BLaER1 treated with 17β-estradiol and CSF1 and Interleukin-3, amounts not matched to agents 10 nM and 100 nM (cell line): ENCODE data around the gene LY6G5B.
A peak's percentile ranks its signal among the peaks of the same experiment; 100 is the strongest.

ENCODE experiments used
- H3K27ac ChIP-seq, 11 experiments: shearing (Covaris generic); formaldehyde crosslinking; 2 replicates each; pipeline ENCODE4 v1.8.1; 2022
- H3K27me3 ChIP-seq, 11 experiments: shearing (Covaris generic); formaldehyde crosslinking; 2 replicates each; pipeline ENCODE4 v1.8.1; 2022
- H3K36me3 ChIP-seq, 11 experiments: shearing (Covaris generic); formaldehyde crosslinking; 2 replicates each; pipeline ENCODE4 v1.8.1; 2022
- H3K4me1 ChIP-seq, 10 experiments: shearing (Covaris generic); formaldehyde crosslinking; 2 replicates each; pipeline ENCODE4 v1.8.1; 2022
- H3K4me2 ChIP-seq, 11 experiments: shearing (Covaris generic); formaldehyde crosslinking; 2 replicates each; pipeline ENCODE4 v1.8.1; 2022
- H3K4me3 ChIP-seq, 10 experiments: shearing (Covaris generic); formaldehyde crosslinking; 2 replicates each; pipeline ENCODE4 v1.8.1; 2022
- H3K9ac ChIP-seq, 11 experiments: shearing (Covaris generic); formaldehyde crosslinking; 2 replicates each; pipeline ENCODE4 v1.8.1; 2022
- H3K9me3 ChIP-seq, 11 experiments: shearing (Covaris generic); formaldehyde crosslinking; replicated peaks in 1 of 11; 2 replicates each; pipeline ENCODE4 v1.8.1; 2022
- H4K20me1 ChIP-seq, 11 experiments: shearing (Covaris generic); formaldehyde crosslinking; 2 replicates each; pipeline ENCODE4 v1.8.1; 2022
- Cebpa-rat ChIP-seq, 11 experiments: shearing (Covaris generic); IDR thresholded peaks; 2 replicates each; pipeline ENCODE4 v1.8.1; 2022

LY6G5B gene

DNA sequence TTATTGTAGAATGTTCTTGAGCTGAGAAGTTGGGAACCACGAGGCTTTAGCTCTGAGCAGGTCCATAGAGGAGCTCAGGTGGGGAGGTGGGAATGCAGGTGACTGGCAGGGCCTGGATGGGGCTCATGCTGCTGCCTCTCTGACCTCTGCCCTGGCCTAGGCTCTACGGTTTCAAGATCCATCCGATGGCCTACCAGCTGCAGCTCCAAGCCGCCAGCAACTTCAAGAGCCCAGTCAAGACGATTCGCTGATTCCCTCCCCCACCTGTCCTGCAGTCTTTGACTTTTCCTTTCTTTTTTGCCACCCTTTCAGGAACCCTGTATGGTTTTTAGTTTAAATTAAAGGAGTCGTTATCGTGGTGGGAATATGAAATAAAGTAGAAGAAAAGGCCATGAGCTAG, at the start of gene LY6G5B:
Gene LY6G5B (plus strand): TSS at position 301 of the 400 bp plus-strand sequence. CDS start 975 bp downstream, outside the sequence.
- TF ChIP-seq Cebpa-rat (IDR thresholded peaks at IDR 0.05) = no peak
- peak within 1 kb of the TSS in 8 of 11 experiments; percentile 3 to 94 (median 26); a peak in 6 of 22 replicates for H3K9ac ChIP-seq

DNA sequence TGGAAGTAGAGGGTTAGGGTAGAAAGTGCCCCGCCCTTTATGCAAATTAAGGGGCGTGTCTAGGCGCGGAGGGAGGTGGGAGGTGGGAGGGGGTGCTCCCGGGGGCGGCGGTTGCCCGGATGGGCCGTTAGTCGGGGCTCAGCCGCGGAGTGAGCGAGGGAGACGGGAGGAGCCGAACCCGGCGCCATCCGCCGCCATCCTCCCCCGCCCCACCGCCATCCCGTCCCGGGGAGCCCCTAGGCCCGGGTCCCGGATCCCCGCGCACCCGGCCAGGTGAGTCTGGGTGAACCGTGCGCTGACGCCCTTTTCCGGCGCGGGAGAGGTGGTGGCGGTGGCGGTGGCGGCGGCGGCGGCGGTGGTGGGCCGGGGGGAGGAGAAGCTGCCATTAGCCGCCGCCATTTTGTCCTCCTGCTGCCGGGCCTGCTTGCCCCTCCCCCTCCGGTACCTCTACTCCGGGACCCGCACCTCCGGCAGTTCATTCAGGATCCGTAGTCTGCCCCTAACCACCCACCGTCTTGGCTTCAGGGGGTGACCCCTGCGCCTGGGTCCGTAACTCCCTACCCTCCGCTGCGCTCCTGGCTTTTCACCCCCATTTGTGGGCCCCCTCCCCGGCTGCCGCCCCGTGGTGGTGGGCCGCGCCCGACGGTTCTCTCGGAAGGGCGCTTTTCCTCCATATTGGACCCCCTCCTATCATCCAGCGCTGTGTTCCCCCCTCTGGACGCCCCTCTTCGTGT, 49.0 kb upstream of the LY6G5B start, which contains the start of gene PRRC2A:
Gene PRRC2A (plus strand): TSS at position 130 of the 734 bp plus-strand sequence. CDS start 2,075 bp downstream, outside the sequence.
- Histone ChIP-seq H3K4me1 (peaks cover 27 to 64% (median 35%) of the 10 kb centered on the region in 10 experiments), H3K36me3 (peaks cover 28 to 44% (median 42%) of the 10 kb centered on the region in 11 experiments), H3K9ac (peak within 1 kb of the TSS; percentile 94 to 99 (median 99)), H4K20me1 (peaks cover 26 to 50% (median 43%) of the 10 kb centered on the region in 11 experiments; a peak in 20 of 22 replicates), H3K9me3 (no peaks in the 10 kb centered on the region), H3K27ac (peak within 1 kb of the TSS; percentile 92 to 99 (median 98)), H3K4me2 (peak within 1 kb of the TSS; percentile 93 to 100 (median 96)), H3K4me3 (peak within 1 kb of the TSS; percentile 89 to 99 (median 96)), H3K27me3 (no peaks in the 10 kb centered on the region)
- no peak for TF ChIP-seq Cebpa-rat (IDR thresholded peaks at IDR 0.05)

More for the DNA sequence above, at the start of gene LY6G5B:
- Histone ChIP-seq H4K20me1 (peaks cover 2 to 70% (median 36%) of the 10 kb centered on the region in 11 experiments; a peak in 17 of 22 replicates), H3K36me3 (peaks cover 73 to 82% (median 76%) of the 10 kb centered on the region in 11 experiments), H3K27ac (no peak within 1 kb of the TSS), H3K9me3 (no peaks in the 10 kb centered on the region), H3K4me1 (peaks cover 11 to 32% (median 20%) of the 10 kb centered on the region in 10 experiments), H3K4me3 (no peak within 1 kb of the TSS), H3K27me3 (no peaks in the 10 kb centered on the region), H3K4me2 (0 out of 22 replicates have a peak within 1 kb of the TSS, but pooled peaks of 1 of the 11 experiments have one; percentile 84)

GRCh38 chr6:31621320-31621939, 48.3 kb upstream of the LY6G5B start:
- peak overlapping the region; percentile 94 to 99 (median 99) for H3K9ac ChIP-seq
- H3K27me3 ChIP-seq = no peaks in the 10 kb centered on the region
- no peaks in the 10 kb centered on the region for H3K9me3 ChIP-seq
- H3K4me1 ChIP-seq = peaks cover 20 to 57% (median 28%) of the 10 kb centered on the region in 10 experiments
- TF ChIP-seq Cebpa-rat (IDR thresholded peaks at IDR 0.05) = no peak
- H4K20me1 ChIP-seq = peaks cover 32 to 57% (median 50%) of the 10 kb centered on the region in 11 experiments; a peak in 20 of 22 replicates
- H3K36me3 ChIP-seq = peaks cover 35 to 50% (median 49%) of the 10 kb centered on the region in 11 experiments
- peak overlapping the region; percentile 89 to 99 (median 96) for H3K4me3 ChIP-seq
- H3K27ac ChIP-seq = peak overlapping the region; percentile 88 to 99 (median 98)
- peak overlapping the region; percentile 93 to 100 (median 96) for H3K4me2 ChIP-seq

GRCh38 chr6:31621991-31622390, 47.8 kb upstream of the LY6G5B start:
- Histone ChIP-seq H3K9me3 (no peaks in the 10 kb centered on the region), H3K9ac (peak overlapping the region; percentile 94 to 99 (median 99)), H3K4me3 (peak overlapping the region; percentile 89 to 99 (median 96)), H3K27me3 (no peaks in the 10 kb centered on the region), H3K36me3 (peaks cover 40 to 56% (median 55%) of the 10 kb centered on the region in 11 experiments), H3K4me2 (peak overlapping the region; percentile 93 to 100 (median 96)), H3K27ac (peak overlapping the region in 10 of 11 experiments; percentile 96 to 99 (median 98); a peak in 20 of 22 replicates), H4K20me1 (peaks cover 35 to 62% (median 55%) of the 10 kb centered on the region in 11 experiments; a peak in 20 of 22 replicates), H3K4me1 (peaks cover 17 to 52% (median 23%) of the 10 kb centered on the region in 10 experiments)
- no peak for TF ChIP-seq Cebpa-rat (IDR thresholded peaks at IDR 0.05)

DNA sequence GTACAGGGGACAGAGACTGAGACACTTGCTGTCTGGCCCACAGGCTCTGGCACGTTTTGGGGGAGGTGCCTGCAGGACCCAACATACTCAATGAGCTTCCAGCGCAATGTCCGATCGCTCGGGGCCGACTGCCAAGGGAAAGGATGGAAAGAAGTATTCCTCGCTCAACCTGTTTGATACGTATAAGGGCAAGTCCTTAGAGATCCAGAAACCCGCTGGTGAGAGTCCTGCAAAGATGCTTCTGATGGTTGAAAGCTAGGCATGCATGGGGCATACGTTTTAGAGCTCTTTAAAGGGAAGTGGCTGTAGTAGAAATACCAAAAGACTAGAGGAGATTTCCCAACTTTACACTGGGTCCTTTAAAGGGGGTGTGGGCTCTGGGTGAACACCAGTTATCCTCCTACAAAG, 47.1 kb upstream of the LY6G5B start:
- H3K9me3 ChIP-seq = no peaks in the 10 kb centered on the region
- peaks cover 47 to 63% (median 62%) of the 10 kb centered on the region in 11 experiments for H3K36me3 ChIP-seq
- H3K4me1 ChIP-seq = peaks cover 17 to 45% (median 23%) of the 10 kb centered on the region in 10 experiments
- H4K20me1 ChIP-seq = peaks cover 38 to 69% (median 62%) of the 10 kb centered on the region in 11 experiments; a peak in 20 of 22 replicates
- H3K4me2 ChIP-seq = peak overlapping the region; percentile 93 to 100 (median 96)
- H3K9ac ChIP-seq = peak overlapping the region; percentile 94 to 99 (median 99); a peak in 21 of 22 replicates
- TF ChIP-seq Cebpa-rat (IDR thresholded peaks at IDR 0.05) = no peak
- peak overlapping the region; percentile 89 to 99 (median 96); a peak in 17 of 20 replicates for H3K4me3 ChIP-seq
- peak overlapping the region in 6 of 11 experiments; percentile 96 to 99 (median 98); a peak in 5 of 22 replicates for H3K27ac ChIP-seq
- no peaks in the 10 kb centered on the region for H3K27me3 ChIP-seq

GRCh38 chr6:31624070-31624469, 45.7 kb upstream of the LY6G5B start:
- no peak overlapping the region for H3K27ac ChIP-seq
- no peak overlapping the region for H3K4me3 ChIP-seq
- peaks cover 17 to 34% (median 23%) of the 10 kb centered on the region in 10 experiments for H3K4me1 ChIP-seq
- peaks cover 52 to 83% (median 76%) of the 10 kb centered on the region in 11 experiments; a peak in 21 of 22 replicates for H4K20me1 ChIP-seq
- H3K27me3 ChIP-seq = no peaks in the 10 kb centered on the region
- no peaks in the 10 kb centered on the region for H3K9me3 ChIP-seq
- no peak for TF ChIP-seq Cebpa-rat (IDR thresholded peaks at IDR 0.05)
- H3K9ac ChIP-seq = peak overlapping the region in 2 of 11 experiments; percentile 15 to 18; a peak in 2 of 22 replicates
- no peak overlapping the region for H3K4me2 ChIP-seq
- peaks cover 61 to 77% (median 76%) of the 10 kb centered on the region in 11 experiments for H3K36me3 ChIP-seq

- Histone ChIP-seq H3K27ac (no peak overlapping the region), H3K27me3 (no peaks in the 10 kb centered on the region), H3K4me3 (no peak overlapping the region), H3K9ac (peak overlapping the region in 6 of 11 experiments; percentile 12 to 32 (median 23); a peak in 6 of 22 replicates), H3K9me3 (no peaks in the 10 kb centered on the region), H3K36me3 (peaks cover 90 to 100% (median 100%) of the 10 kb centered on the region in 11 experiments), H4K20me1 (peaks cover 68 to 100% (median 100%) of the 10 kb centered on the region in 11 experiments; a peak in 21 of 22 replicates), H3K4me2 (no peak overlapping the region), H3K4me1 (peaks cover 8 to 24% (median 11%) of the 10 kb centered on the region in 10 experiments)
- no peak for TF ChIP-seq Cebpa-rat (IDR thresholded peaks at IDR 0.05)
These were observed 42.8 kb upstream of the LY6G5B start for GRCh38 chr6:31626952-31627351.

DNA sequence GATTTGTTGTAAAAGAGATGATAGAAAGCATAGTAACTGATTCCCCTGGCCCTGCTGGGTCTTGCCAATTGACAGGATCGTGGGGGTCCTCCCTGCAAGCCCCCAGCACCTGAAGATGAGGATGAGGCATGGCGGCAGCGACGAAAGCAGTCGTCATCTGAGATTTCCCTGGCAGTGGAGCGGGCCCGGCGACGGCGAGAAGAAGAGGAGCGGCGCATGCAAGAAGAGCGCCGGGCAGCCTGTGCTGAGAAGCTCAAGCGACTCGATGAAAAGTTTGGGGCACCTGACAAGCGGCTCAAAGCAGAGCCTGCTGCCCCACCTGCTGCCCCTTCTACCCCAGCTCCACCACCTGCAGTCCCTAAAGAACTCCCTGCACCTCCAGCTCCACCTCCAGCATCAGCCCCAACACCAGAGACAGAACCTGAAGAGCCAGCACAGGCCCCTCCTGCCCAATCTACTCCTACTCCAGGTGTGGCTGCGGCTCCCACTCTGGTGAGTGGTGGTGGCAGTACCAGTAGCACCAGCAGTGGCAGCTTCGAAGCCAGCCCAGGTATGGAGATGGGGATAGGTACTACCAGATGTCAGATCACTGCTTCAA, 42.0 kb upstream of the LY6G5B start:
- no peaks in the 10 kb centered on the region for H3K9me3 ChIP-seq
- no peaks in the 10 kb centered on the region for H3K27me3 ChIP-seq
- TF ChIP-seq Cebpa-rat (IDR thresholded peaks at IDR 0.05) = no peak
- peaks cover 95 to 100% (median 100%) of the 10 kb centered on the region in 11 experiments for H3K36me3 ChIP-seq
- H4K20me1 ChIP-seq = peaks cover 65 to 100% (median 100%) of the 10 kb centered on the region in 11 experiments; a peak in 21 of 22 replicates
- peaks cover 0 to 15% (median 3%) of the 10 kb centered on the region in 10 experiments; a peak in 17 of 20 replicates for H3K4me1 ChIP-seq
- H3K27ac ChIP-seq = no peak overlapping the region
- no peak overlapping the region for H3K4me3 ChIP-seq
- H3K9ac ChIP-seq = peak overlapping the region in 1 of 11 experiments; percentile 9; a peak in 1 of 22 replicates
- H3K4me2 ChIP-seq = no peak overlapping the region
